GM23338 (cell line): Measurements from ENCODE around the gene PLA2G2E. TPM values are rescaled to one million over a fixed set of nuclear protein-coding genes. Genes with fewer than 3 reads are reported as not detected.

Source experiments
- ATAC-seq: fragments of 200-7000 bp; cut with Tn5 transposase; 3 replicates; pipeline ENCODE4 v1.9.1; 2020
- DNase-seq: peaks from one replicate; pipeline ENCODE4 v3.0.0-alpha.2; 2015; ENCODE audit warnings: low spot score
- H2AFZ ChIP-seq: fragments of 200-600 bp; sonication (generic); 2 replicates; pipeline ENCODE4 v1.8.0; 2016; ENCODE audit warnings: antibody characterized with exemption, mild to moderate bottlenecking, moderate library complexity
- H3F3A ChIP-seq: fragments of 200-600 bp; sonication (generic); replicated peaks from 2 replicates; pipeline ENCODE4 v1.8.0; 2017; ENCODE audit warnings: antibody characterized with exemption, mixed run types, low read depth
- H3K27ac ChIP-seq: fragments of 200-600 bp; sonication (generic); 2 replicates; pipeline ENCODE4 v1.6.1; 2016; ENCODE audit warnings: low read depth
- H3K27me3 ChIP-seq: fragments of 200-600 bp; sonication (generic); 2 replicates; pipeline ENCODE4 v1.8.0; 2016; ENCODE audit warnings: mild to moderate bottlenecking, mixed run types, moderate library complexity; ENCODE audit not compliant: insufficient read depth
- H3K36me3 ChIP-seq: fragments of 200-600 bp; sonication (generic); 2 replicates; pipeline ENCODE4 v1.8.0; 2016; ENCODE audit warnings: mild to moderate bottlenecking; ENCODE audit not compliant: insufficient read depth
- H3K4me1 ChIP-seq: fragments of 200-600 bp; sonication (generic); 2 replicates; pipeline ENCODE4 v1.8.0; 2016; ENCODE audit warnings: mild to moderate bottlenecking, moderate library complexity; ENCODE audit not compliant: insufficient read depth
- H3K4me2 ChIP-seq: fragments of 200-600 bp; sonication (generic); 2 replicates; pipeline ENCODE4 v1.7.1; 2017; ENCODE audit warnings: mixed run types
- H3K4me3 ChIP-seq: fragments of 200-600 bp; sonication (generic); 2 replicates; pipeline ENCODE4 v1.6.1; 2016; ENCODE audit warnings: mixed run types
- H3K79me2 ChIP-seq: fragments of 200-600 bp; sonication (generic); replicated peaks from 2 replicates; pipeline ENCODE4 v1.8.0; 2017; ENCODE audit warnings: mild to moderate bottlenecking; ENCODE audit not compliant: insufficient read depth
- H3K9me2 ChIP-seq: fragments of 200-600 bp; sonication (generic); 2 replicates; pipeline ENCODE4 v1.8.0; 2017; ENCODE audit not compliant: insufficient read depth
- H4K20me1 ChIP-seq: fragments of 200-600 bp; sonication (generic); replicated peaks from 2 replicates; pipeline ENCODE4 v1.8.0; 2017; ENCODE audit warnings: mild to moderate bottlenecking; ENCODE audit not compliant: insufficient read depth
- H3K27ac Mint-ChIP-seq: 2 replicates; pipeline ENCODE4 v1.8.0; 2020; ENCODE audit warnings: inconsistent platforms, mild to moderate bottlenecking, moderate library complexity, mixed read lengths
- H3K27me3 Mint-ChIP-seq: 3 replicates; pipeline ENCODE4 v1.8.0; 2022; ENCODE audit warnings: low read depth, mild to moderate bottlenecking, moderate library complexity, mixed read lengths, inconsistent platforms; ENCODE audit not compliant: insufficient read depth, poor library complexity
- H3K36me3 Mint-ChIP-seq: 3 replicates; pipeline ENCODE4 v1.8.0; 2021; ENCODE audit warnings: low read depth, mild to moderate bottlenecking, inconsistent platforms, moderate library complexity, mixed read lengths
- H3K4me1 Mint-ChIP-seq: 3 replicates; pipeline ENCODE4 v1.8.0; 2020; ENCODE audit warnings: mild to moderate bottlenecking, inconsistent platforms, mixed read lengths
- H3K4me3 Mint-ChIP-seq: 3 replicates; pipeline ENCODE4 v1.8.0; 2021; ENCODE audit warnings: moderate library complexity, mild to moderate bottlenecking, inconsistent platforms, mixed read lengths
- H3K9me3 Mint-ChIP-seq: 3 replicates; pipeline ENCODE4 v1.8.0; 2020; ENCODE audit warnings: moderate library complexity, mild to moderate bottlenecking, inconsistent platforms, mixed read lengths
- CREB1 ChIP-seq: fragments of 250-450 bp; sonication (Bioruptor Pico); IDR thresholded peaks from 2 replicates; pipeline ENCODE4 v1.5.0; 2020; ENCODE audit warnings: low read depth, mild to moderate bottlenecking, moderate library complexity
- ETS1 ChIP-seq: IDR thresholded peaks from 2 replicates; pipeline ENCODE4 v1.6.1; 2016; ENCODE audit warnings: antibody characterized with exemption
- EZH2phosphoT487 ChIP-seq: fragments of 200-600 bp; sonication (generic); IDR thresholded peaks from one replicate; pipeline ENCODE4 v1.8.1; 2018; ENCODE audit warnings: antibody characterized with exemption; ENCODE audit not compliant: unreplicated experiment
- JUNB ChIP-seq: IDR thresholded peaks from one replicate; pipeline ENCODE4 v1.6.1; 2016; ENCODE audit warnings: antibody characterized with exemption; ENCODE audit not compliant: unreplicated experiment
- NANOG ChIP-seq: IDR thresholded peaks from 2 replicates; pipeline ENCODE4 v1.6.1; 2016; ENCODE audit warnings: antibody characterized with exemption, borderline replicate concordance
- REST ChIP-seq: IDR thresholded peaks from one replicate; pipeline ENCODE4 v1.6.1; 2018; ENCODE audit warnings: antibody characterized with exemption; ENCODE audit not compliant: unreplicated experiment
- ZNF114 ChIP-seq: fragments of 250-450 bp; sonication (Bioruptor Pico); IDR thresholded peaks from 2 replicates; pipeline ENCODE4 v1.5.0; 2020; ENCODE audit warnings: mild to moderate bottlenecking, moderate library complexity
- ZNF331 ChIP-seq: fragments of 250-450 bp; sonication (Bioruptor Pico); IDR thresholded peaks from 2 replicates; pipeline ENCODE4 v1.5.0; 2020; ENCODE audit warnings: low read depth, mild to moderate bottlenecking, moderate library complexity
- ZNF462 ChIP-seq: fragments of 250-450 bp; sonication (Bioruptor Pico); IDR thresholded peaks from 2 replicates; pipeline ENCODE4 v1.5.0; 2020; ENCODE audit warnings: mild to moderate bottlenecking, moderate library complexity
- polyA plus RNA-seq: library from polyadenylated mRNA; unstranded; fragments of >200 nt; fragmentation: Nextera tagmentation; extraction: Ambion mirVana; gene quantifications from 2 replicates; pipeline ENCODE4 v1.2.1, GENCODE V29; 2016
- total RNA-seq: library from RNA; depleted of rRNA; stranded (reverse); fragments of >200 nt; shearing (Covaris generic); gene quantifications from 2 replicates; pipeline ENCODE4 v1.2.3, GENCODE V29; 2014

Gene PLA2G2E
- total and polyA plus RNA-seq, 2 experiments from 2014 or later, result not detected

GRCh38 chr1:19954059-19954458, 30.6 kb upstream of the PLA2G2E start:
- H3K27me3 Mint-ChIP-seq, result peaks cover 8% of the 10 kb centered on the region
- peaks cover 8% of the 10 kb centered on the region; the same call in 1 of the 2 replicates for H3K4me1 ChIP-seq
- peaks cover 7% of the 10 kb centered on the region; the same call in 1 of the 2 replicates for H3K9me2 ChIP-seq
- H3K36me3 ChIP-seq, result no peaks in the 10 kb centered on the region
- peaks cover 12% of the 10 kb centered on the region; the same call in 2 of the 3 replicates for H3K36me3 Mint-ChIP-seq
- no peaks in the 10 kb centered on the region for H3F3A ChIP-seq
- H3K79me2 ChIP-seq, result no peaks in the 10 kb centered on the region
- no peak overlapping the region for H2AFZ ChIP-seq
- H3K9me3 Mint-ChIP-seq, result peaks cover 16% of the 10 kb centered on the region
- no peaks in the 10 kb centered on the region for H4K20me1 ChIP-seq
- TF ChIP-seq ETS1 (no peak), ZNF331 (CRISPR knock-in tag) (no peak), NANOG (no peak), CREB1 (CRISPR knock-in tag) (no peak), REST (no peak), ZNF114 (CRISPR knock-in tag) (no peak)
- no peak overlapping the region for H3K4me2 ChIP-seq
- H3K27me3 ChIP-seq, result no peaks in the 10 kb centered on the region
- H3K4me1 Mint-ChIP-seq, result peaks cover 15% of the 10 kb centered on the region; the same call in 2 of the 3 replicates
- ATAC-seq (no peak), DNase-seq (no peak)
- no peak overlapping the region for H3K4me3 Mint-ChIP-seq
- no peak overlapping the region for H3K27ac ChIP-seq
- H3K4me3 ChIP-seq, result no peak overlapping the region
- no peak overlapping the region for H3K27ac Mint-ChIP-seq

GRCh38 chr1:19949016-19949415, 25.6 kb upstream of the PLA2G2E start:
- DNase-seq, result no peak
- peaks cover 3% of the 10 kb centered on the region for H3K27me3 Mint-ChIP-seq
- H3K4me3 Mint-ChIP-seq, result no peak overlapping the region
- no peak overlapping the region for H3K27ac Mint-ChIP-seq
- peaks cover 6% of the 10 kb centered on the region for H3K9me3 Mint-ChIP-seq
- H3K36me3 ChIP-seq, result no peaks in the 10 kb centered on the region
- H3K9me2 ChIP-seq, result no peaks in the 10 kb centered on the region
- H3F3A ChIP-seq, result no peaks in the 10 kb centered on the region
- H2AFZ ChIP-seq, result peak overlapping the region; percentile 87; the same call in 1 of the 2 replicates
- no peak overlapping the region for H3K27ac ChIP-seq
- H3K4me1 Mint-ChIP-seq, result peaks cover 13% of the 10 kb centered on the region; the same call in 2 of the 3 replicates
- no peak overlapping the region for H3K4me2 ChIP-seq
- H3K4me1 ChIP-seq, result 0 out of 2 replicates have a peak, but pooled peaks cover 3% of the 10 kb centered on the region
- no peak for ATAC-seq
- no peaks in the 10 kb centered on the region for H3K79me2 ChIP-seq
- no peak overlapping the region for H3K4me3 ChIP-seq
- H4K20me1 ChIP-seq, result no peaks in the 10 kb centered on the region
- no peaks in the 10 kb centered on the region for H3K27me3 ChIP-seq
- H3K36me3 Mint-ChIP-seq, result peaks cover 5% of the 10 kb centered on the region; the same call in 2 of the 3 replicates
- no peak for TF ChIP-seq JUNB
- TF ChIP-seq EZH2phosphoT487, result no peak
- no peak for TF ChIP-seq NANOG
- no peak for TF ChIP-seq CREB1 (CRISPR knock-in tag)
- no peak for TF ChIP-seq ZNF462 (CRISPR knock-in tag)
